H1 (cell line): Measurements from ENCODE around the gene NCLN. TPM values are rescaled to one million over a fixed set of nuclear protein-coding genes. Genes with fewer than 3 reads are reported as not detected.

Source experiments
- CTCF ChIA-PET: fragments of 300-600 bp; sonication (Branson Sonifier 250); formaldehyde crosslinking; loops from one replicate; lab custom pipeline; 2021; ENCODE audit not compliant: partially characterized antibody; lab: Charles Lee
- POLR2A ChIA-PET: fragments of 300-600 bp; sonication (Branson Sonifier 250); formaldehyde crosslinking; loops from one replicate; lab custom pipeline; 2021; ENCODE audit warnings: inconsistent platforms; ENCODE audit not compliant: partially characterized antibody; lab: Charles Lee
- DNase-seq, 2 experiments: peaks; one replicate each; pipeline versions ENCODE4 v3.0.0 to v3.0.0-alpha.2; 2010 to 2022; ENCODE audit warnings: low spot score in 2 of 2, low read depth in 1 of 2, mixed read lengths in 1 of 2
- FAIRE-seq: peaks from 2 replicates; lab custom pipeline; 2011; peaks lifted over from hg19 to GRCh38; lab: Jason Lieb, UNC
- H2AFZ ChIP-seq: 2 replicates; pipeline ENCODE4 v1.8.1; 2012; ENCODE audit warnings: low read length, inconsistent platforms
- H2AK5ac ChIP-seq: 2 replicates; pipeline ENCODE4 v1.6.1; 2013; ENCODE audit warnings: low read depth, low read length
- H2BK120ac ChIP-seq: replicated peaks from 2 replicates; pipeline ENCODE3; 2013; ENCODE audit warnings: low read depth, low read length, inconsistent platforms
- H2BK12ac ChIP-seq: 2 replicates; pipeline ENCODE4 v1.6.1; 2013; ENCODE audit warnings: low read depth, low read length
- H2BK15ac ChIP-seq: 2 replicates; pipeline ENCODE4 v1.6.1; 2013; ENCODE audit warnings: low read length
- H2BK20ac ChIP-seq: 2 replicates; pipeline ENCODE4 v1.6.1; 2013; ENCODE audit warnings: low read length
- H2BK5ac ChIP-seq: 2 replicates; pipeline ENCODE4 v1.6.1; 2013; ENCODE audit warnings: low read depth, low read length
- H3K14ac ChIP-seq: 2 replicates; pipeline ENCODE4 v1.6.1; 2013; ENCODE audit warnings: inconsistent platforms; ENCODE audit not compliant: insufficient read length
- H3K18ac ChIP-seq: 2 replicates; pipeline ENCODE4 v1.6.1; 2013; ENCODE audit warnings: low read length; ENCODE audit errors: extremely low read depth
- H3K23ac ChIP-seq: 2 replicates; pipeline ENCODE4 v1.6.1; 2013; ENCODE audit warnings: inconsistent platforms; ENCODE audit not compliant: insufficient read length
- H3K23me2 ChIP-seq: 2 replicates; pipeline ENCODE4 v1.6.1; 2013; ENCODE audit warnings: low read depth, low read length
- H3K27ac ChIP-seq: 2 replicates; pipeline ENCODE4 v1.6.1; 2011; ENCODE audit warnings: low read depth, low read length, inconsistent platforms
- H3K27me3 ChIP-seq, 4 experiments: replicated peaks in 1 of 4; 1 replicate in 1 of 4; 2 replicates in 3 of 4; pipeline versions ENCODE4 v1.6.1 to v1.8.1; 2011 to 2013; ENCODE audit warnings: low read length in 3 of 4, mild to moderate bottlenecking in 3 of 4, inconsistent platforms in 2 of 4, mixed read lengths in 2 of 4, moderate library complexity in 1 of 4; ENCODE audit not compliant: control insufficient read depth in 3 of 4, insufficient read depth in 3 of 4; ENCODE audit errors: extremely low read depth in 1 of 4
- H3K36me3 ChIP-seq, 4 experiments: 2 replicates each; pipeline versions ENCODE4 v1.6.1 to v1.8.1; 2011 to 2013; ENCODE audit warnings: mild to moderate bottlenecking in 4 of 4, low read length in 3 of 4, moderate library complexity in 2 of 4, control low read depth in 1 of 4, inconsistent platforms in 1 of 4; ENCODE audit not compliant: insufficient read depth in 4 of 4, control insufficient read depth in 2 of 4
- H3K4ac ChIP-seq: replicated peaks from 2 replicates; pipeline ENCODE3; 2013; ENCODE audit warnings: low read length, low read depth, mixed read lengths, inconsistent platforms; ENCODE audit not compliant: insufficient read length
- H3K4me1 ChIP-seq, 4 experiments: replicated peaks in 1 of 4; 1 replicate in 1 of 4; 2 replicates in 3 of 4; pipeline versions ENCODE4 v1.6.1 to v1.8.1; 2011 to 2013; ENCODE audit warnings: low read length in 3 of 4, inconsistent platforms in 2 of 4, mixed read lengths in 1 of 4; ENCODE audit not compliant: insufficient read depth in 4 of 4, control insufficient read depth in 3 of 4
- H3K4me2 ChIP-seq, 2 experiments: 2 replicates each; pipeline versions ENCODE4 v1.6.1 to v1.8.1; 2011 to 2013; ENCODE audit warnings: low read depth in 2 of 2, low read length in 2 of 2, control low read depth in 1 of 2, inconsistent platforms in 1 of 2, mild to moderate bottlenecking in 1 of 2; ENCODE audit not compliant: insufficient read depth in 1 of 2
- H3K4me3 ChIP-seq, 4 experiments: fragments of 200-600, 300-600 bp in 1 of 4; sonication (generic), shearing (Covaris generic), sonication (Bioruptor Twin) in 1 of 4; 2 replicates each; pipeline versions ENCODE4 v1.5.1 to v1.8.1; 2011 to 2016; ENCODE audit warnings: low read length in 4 of 4, low read depth in 3 of 4, control low read depth in 2 of 4, inconsistent platforms in 2 of 4, mild to moderate bottlenecking in 2 of 4, mixed read lengths in 1 of 4, moderate library complexity in 1 of 4; ENCODE audit not compliant: insufficient read depth in 2 of 4; ENCODE audit errors: extremely low read depth in 1 of 4
- H3K56ac ChIP-seq: replicated peaks from 2 replicates; pipeline ENCODE3; 2013; ENCODE audit warnings: low read depth, mild to moderate bottlenecking, mixed read lengths, low read length, inconsistent platforms; ENCODE audit not compliant: insufficient read length
- H3K79me1 ChIP-seq: 2 replicates; pipeline ENCODE4 v1.6.1; 2013; ENCODE audit warnings: low read depth, low read length, control low read depth
- H3K79me2 ChIP-seq, 2 experiments: 2 replicates each; pipeline versions ENCODE4 v1.6.1 to v1.8.1; 2012 to 2013; ENCODE audit warnings: low read length in 2 of 2, mild to moderate bottlenecking in 2 of 2, inconsistent platforms in 1 of 2; ENCODE audit not compliant: insufficient read depth in 2 of 2, control insufficient read depth in 1 of 2
- H3K9ac ChIP-seq, 4 experiments: replicated peaks in 1 of 4; 1 replicate in 1 of 4; 2 replicates in 3 of 4; pipeline versions ENCODE4 v1.6.1 to v1.8.1; 2011 to 2013; ENCODE audit warnings: low read depth in 3 of 4, low read length in 3 of 4, control low read depth in 2 of 4, mild to moderate bottlenecking in 2 of 4, moderate library complexity in 2 of 4, inconsistent platforms in 1 of 4; ENCODE audit errors: extremely low read depth in 1 of 4
- H3K9me3 ChIP-seq, 2 experiments: 2 replicates each; pipeline versions ENCODE4 v1.6.1 to v1.8.1; 2012 to 2013; ENCODE audit warnings: mild to moderate bottlenecking in 2 of 2, moderate library complexity in 2 of 2, control low read depth in 1 of 2, inconsistent platforms in 1 of 2, low read depth in 1 of 2, low read length in 1 of 2, mixed read lengths in 1 of 2; ENCODE audit not compliant: insufficient read depth in 2 of 2
- H4K20me1 ChIP-seq, 2 experiments: replicated peaks in 1 of 2; 2 replicates each; pipeline versions ENCODE3 to v1.8.1; 2011 to 2013; ENCODE audit warnings: inconsistent platforms in 2 of 2, low read length in 2 of 2, mild to moderate bottlenecking in 1 of 2; ENCODE audit not compliant: insufficient read depth in 2 of 2, control insufficient read depth in 1 of 2
- H4K5ac ChIP-seq: 2 replicates; pipeline ENCODE4 v1.6.1; 2013; ENCODE audit warnings: low read length, low read depth, mixed read lengths, inconsistent platforms; ENCODE audit not compliant: insufficient read length
- H4K8ac ChIP-seq: 2 replicates; pipeline ENCODE4 v1.8.0; 2013; ENCODE audit warnings: mild to moderate bottlenecking, moderate library complexity, low read length, inconsistent platforms; ENCODE audit not compliant: insufficient read depth; ENCODE audit errors: extremely low read depth
- H4K91ac ChIP-seq: replicated peaks from 2 replicates; pipeline ENCODE3; 2013; ENCODE audit warnings: low read length, mixed read lengths, inconsistent platforms; ENCODE audit not compliant: insufficient read length
- MAX ChIP-seq: IDR thresholded peaks from 2 replicates; pipeline ENCODE4 v1.6.1; 2012; ENCODE audit warnings: inconsistent platforms
- NRF1 ChIP-seq: IDR thresholded peaks from 2 replicates; pipeline ENCODE4 v1.6.1; 2011; ENCODE audit warnings: mild to moderate bottlenecking, low read depth, low read length, improper control_type of control experiment
- SIN3A ChIP-seq, 2 experiments: IDR thresholded peaks in 1 of 2; conservative IDR thresholded peaks in 1 of 2; 2 replicates each; pipeline ENCODE4 v1.6.1; 2011 to 2012; ENCODE audit warnings: low read length in 2 of 2, improper control_type of control experiment in 1 of 2, low read depth in 1 of 2, mild to moderate bottlenecking in 1 of 2
- TAF1 ChIP-seq: IDR thresholded peaks from 2 replicates; pipeline ENCODE4 v1.6.1; 2011; ENCODE audit warnings: mild to moderate bottlenecking, low read depth, low read length
- WGBS, 2 experiments: shearing (Covaris generic) in 1 of 2; methylation state at CpG; one replicate each; pipeline versions ENCODE4 v1.1.6 to v1.1.7; 2013 to 2015; ENCODE audit warnings: low lambda C conversion rate in 2 of 2, mixed read lengths in 2 of 2, inconsistent platforms in 1 of 2, low coverage in 1 of 2, missing lambda C conversion rate in 1 of 2; ENCODE audit not compliant: insufficient replicate concordance in 2 of 2, insufficient coverage in 1 of 2, insufficient read length in 1 of 2; ENCODE audit errors: extremely low coverage in 1 of 2, missing lambda C conversion rate in 1 of 2; 5-methylcytosine and 5-hydroxymethylcytosine counted together
- polyA plus RNA-seq, 7 experiments: library from polyadenylated mRNA; depleted of rRNA in 3 of 7; stranded (reverse) in 5 of 7; unstranded in 2 of 7; fragments of >200 nt in 5 of 7; fragments of 200-250 nt in 2 of 7; gene quantifications; 1 replicate in 5 of 7; 2 replicates in 1 of 7; 4 replicates in 1 of 7; pipeline versions ENCODE4 v1.2.1 to v1.2.3, GENCODE V29; 2011 to 2013; ENCODE audit warnings: missing spikeins in 2 of 7, mixed read lengths in 2 of 7
- total RNA-seq: library from RNA; stranded (reverse); fragmentation: NEBNext Ultra II Directional; extraction: Animal tissue kit (Norgen Biotek cat#: 25700); gene quantifications from 2 replicates; pipeline ENCODE4 v1.2.1, GENCODE V29; 2021

Gene NCLN
- total and polyA plus RNA-seq, 2 of the 8 experiments (the other 6 are each of a cell fraction or from before 2014, with no cell fraction given), result 89.2 to 103 TPM

- Histone ChIP-seq H3K14ac (peak overlapping the region; percentile 93), H3K27me3 (peaks cover 0 to 2% (median 0%) of the 10 kb centered on the region in 4 experiments; a peak in 1 of 7 replicates), H3K18ac (no peak overlapping the region), H3K4me1 (peaks cover 0 to 2% (median 0%) of the 10 kb centered on the region in 4 experiments; a peak in 1 of 7 replicates), H3K9me3 (no peaks in the 10 kb centered on the region), H4K5ac (no peak overlapping the region), H4K8ac (peak overlapping the region; percentile 51), H3K23ac (peak overlapping the region; percentile 96), H3K23me2 (peaks cover 12% of the 10 kb centered on the region), H3K4me3 (no peak overlapping the region), H3K79me2 (no peaks in the 10 kb centered on the region), H3K79me1 (peaks cover 10% of the 10 kb centered on the region; the same call in 1 of the 2 replicates), H2BK5ac (no peak overlapping the region; the same call in 1 of the 2 replicates), H2BK12ac (peak overlapping the region; percentile 10; the same call in 1 of the 2 replicates), H3K4me2 (no peak overlapping the region; a peak in 1 of 4 replicates), H4K20me1 (peaks cover 7 to 22% of the 10 kb centered on the region in 2 experiments), H2AK5ac (peak overlapping the region; percentile 57; the same call in 1 of the 2 replicates), H3K36me3 (peaks cover 0 to 4% (median 0%) of the 10 kb centered on the region in 4 experiments; a peak in 1 of 8 replicates), H3K4ac (peak overlapping the region; percentile 97), H3K56ac (peak overlapping the region; percentile 57), H3K27ac (no peak overlapping the region), H2BK120ac (peak overlapping the region; percentile 13), H2BK20ac (no peak overlapping the region), H2AFZ (no peak overlapping the region), H4K91ac (peak overlapping the region; percentile 81), H3K9ac (peak overlapping the region in 1 of 4 experiments; percentile 63; a peak in 2 of 7 replicates), H2BK15ac (no peak overlapping the region)
- FAIRE-seq (peak; percentile 78), DNase-seq (peak in 1 of 2 experiments; percentile 81)
- POLR2A ChIA-PET, result interaction anchor here (1.4 kb wide), 1 partner anchor 14 kb away, joined by 7 read pairs; no protein-coding TSS in a partner anchor
- 67% methylated on average over 23 of the region's 23 CpGs; no CpG with 5 or more reads in 1 of the 2 experiments for WGBS, 2 experiments
- CTCF ChIA-PET, result interaction anchor here (0.6 to 1.0 kb wide), 3 partner anchors 9 to 1474 kb away, joined by 3 read pairs; no protein-coding TSS in a partner anchor
- peak; percentile 72 for TF ChIP-seq MAX
- peak in 1 of 2 experiments; percentile 71; a peak in 2 of 4 replicates for TF ChIP-seq SIN3A (conservative IDR thresholded peaks at IDR 0.05 in 1 of 2, IDR thresholded peaks at IDR 0.05 in 1 of 2; ENCODE audit: low read depth in 1 of 2, low read length in 2 of 2)
- no peak for TF ChIP-seq TAF1
- TF ChIP-seq NRF1, result peak; percentile 9; the same call in 1 of the 2 replicates
These were observed 58.3 kb downstream of the NCLN start for GRCh38 chr19:3243819-3244700.
